ENCODE results near the gene DUSP9. TPM values are rescaled to one million over a fixed set of nuclear protein-coding genes. Genes with fewer than 3 reads are reported as not detected.
"Not testable (repeated sequence)": the region's sequence is repeated elsewhere in the genome, so short reads cannot be mapped to it uniquely, and the experiment has no call there.

The DUSP9 gene
- total RNA-seq, 1 experiment from 2014 or later, result 2.4 TPM

- Histone ChIP-seq H3K4me2 (ENCODE audit: insufficient read depth, insufficient read length, low read length) (no peak overlapping the region), H2AK5ac (ENCODE audit: insufficient read length, low read length) (no peak overlapping the region)
These were observed 43.8 kb upstream of the DUSP9 start for GRCh38 chrX:153603131-153603656.

GRCh38 chrX:153604666-153605380, 42.2 kb upstream of the DUSP9 start:
- H3K27ac ChIP-seq (ENCODE audit: insufficient read length, low read depth, low read length); H3K36me3 Mint-ChIP-seq (ENCODE audit: insufficient read depth in 1 of 3, low read depth in 3 of 3); H3K56ac ChIP-seq (ENCODE audit: insufficient read length, low read depth, low read length); H3K27me3 ChIP-seq (ENCODE audit: insufficient read depth, low read length); H4K20me1 ChIP-seq (ENCODE audit: control insufficient read depth, insufficient read depth, insufficient read length); H3K4me1 ChIP-seq (ENCODE audit: insufficient read depth, low read length); H4K91ac ChIP-seq (ENCODE audit: insufficient read length, low read depth, low read length); H3K27ac Mint-ChIP-seq; H3K18ac ChIP-seq (ENCODE audit: insufficient read length, low read depth, low read length); H2BK15ac ChIP-seq (ENCODE audit: low read depth, low read length); H2BK5ac ChIP-seq (ENCODE audit: insufficient read length, low read length); H2AFZ ChIP-seq (ENCODE audit: low read length); H3K23me2 ChIP-seq (ENCODE audit: insufficient read length, low read depth, low read length, poor library complexity, severe bottlenecking); H3K4me3 Mint-ChIP-seq; H3K4me1 Mint-ChIP-seq; H3K23ac ChIP-seq (ENCODE audit: insufficient read length, low read depth, low read length); H3K14ac ChIP-seq (ENCODE audit: insufficient read depth, low read length); H4K8ac ChIP-seq (replicated peaks; ENCODE audit: insufficient read length, low read depth, low read length); H3K9ac ChIP-seq (ENCODE audit: extremely low read depth, insufficient read length, low read length); H2BK12ac ChIP-seq (ENCODE audit: insufficient read length, low read depth, low read length); H2AK5ac ChIP-seq (ENCODE audit: insufficient read length, low read length); H2BK120ac ChIP-seq (ENCODE audit: low read depth, low read length, poor library complexity, severe bottlenecking); H2BK20ac ChIP-seq (ENCODE audit: low read depth, low read length, poor library complexity, severe bottlenecking); H3K4ac ChIP-seq (ENCODE audit: low read depth, low read length); DNase-seq; H3K79me2 ChIP-seq (ENCODE audit: insufficient read depth, low read length); H3T11ph ChIP-seq (ENCODE audit: low read length); H3K4me2 ChIP-seq (ENCODE audit: insufficient read depth, insufficient read length, low read length); H3K79me1 ChIP-seq (ENCODE audit: insufficient read depth, low read depth, low read length, poor library complexity, severe bottlenecking); H4K5ac ChIP-seq (ENCODE audit: insufficient read length, low read depth, low read length): not testable (repeated sequence)
- peaks cover 27% of the 10 kb centered on the region for H3K9me3 ChIP-seq (ENCODE audit: control insufficient read depth, low read depth, low read length)
- Mint-ChIP-seq H3K27me3 (ENCODE audit: low read depth) (peaks cover 69% of the 10 kb centered on the region), H3K9me3 (peaks cover 82 to 90% of the 10 kb centered on the region in 2 experiments)
- WGBS (ENCODE audit: extremely low coverage, insufficient read length, low lambda C conversion rate), result no CpG with 5 or more reads among the region's 18 CpGs

More at GRCh38 chrX:153603131-153603656, 43.8 kb upstream of the DUSP9 start:
- Histone ChIP-seq H4K8ac (replicated peaks; ENCODE audit: insufficient read length, low read depth, low read length) (no peak overlapping the region), H2BK120ac (ENCODE audit: low read depth, low read length, poor library complexity, severe bottlenecking) (no peak overlapping the region), H3K4me1 (ENCODE audit: insufficient read depth, low read length) (no peaks in the 10 kb centered on the region), H3K18ac (ENCODE audit: insufficient read length, low read depth, low read length) (no peak overlapping the region), H3K27ac (ENCODE audit: insufficient read length, low read depth, low read length) (no peak overlapping the region), H3T11ph (ENCODE audit: low read length) (no peak overlapping the region), H3K9ac (ENCODE audit: extremely low read depth, insufficient read length, low read length) (no peak overlapping the region), H2AFZ (ENCODE audit: low read length) (no peak overlapping the region), H3K27me3 (ENCODE audit: insufficient read depth, low read length) (no peaks in the 10 kb centered on the region), H3K79me2 (ENCODE audit: insufficient read depth, low read length) (no peaks in the 10 kb centered on the region), H4K91ac (ENCODE audit: insufficient read length, low read depth, low read length) (no peak overlapping the region), H3K4ac (ENCODE audit: low read depth, low read length) (no peak overlapping the region), H3K9me3 (ENCODE audit: control insufficient read depth, low read depth, low read length) (peaks cover 20% of the 10 kb centered on the region), H4K20me1 (ENCODE audit: control insufficient read depth, insufficient read depth, insufficient read length) (no peaks in the 10 kb centered on the region), H3K23ac (ENCODE audit: insufficient read length, low read depth, low read length) (no peak overlapping the region), H3K56ac (ENCODE audit: insufficient read length, low read depth, low read length) (no peak overlapping the region), H2BK15ac (ENCODE audit: low read depth, low read length) (no peak overlapping the region), H3K79me1 (ENCODE audit: insufficient read depth, low read depth, low read length, poor library complexity, severe bottlenecking) (no peaks in the 10 kb centered on the region), H2BK5ac (ENCODE audit: insufficient read length, low read length) (no peak overlapping the region), H4K5ac (ENCODE audit: insufficient read length, low read depth, low read length) (no peak overlapping the region), H3K23me2 (ENCODE audit: insufficient read length, low read depth, low read length, poor library complexity, severe bottlenecking) (peaks cover 10% of the 10 kb centered on the region), H2BK12ac (ENCODE audit: insufficient read length, low read depth, low read length) (no peak overlapping the region), H3K14ac (ENCODE audit: insufficient read depth, low read length) (no peak overlapping the region), H2BK20ac (ENCODE audit: low read depth, low read length, poor library complexity, severe bottlenecking) (no peak overlapping the region)
- Mint-ChIP-seq H3K27ac (no peak overlapping the region), H3K4me3 (peak overlapping the region in 1 of 2 experiments; percentile 23; a peak in 1 of 5 replicates), H3K27me3 (ENCODE audit: low read depth) (peaks cover 53% of the 10 kb centered on the region), H3K9me3 (peaks cover 73 to 80% of the 10 kb centered on the region in 2 experiments), H3K4me1 (peaks cover 7 to 8% of the 10 kb centered on the region in 2 experiments), H3K36me3 (ENCODE audit: insufficient read depth in 1 of 3, low read depth in 3 of 3) (peaks cover 0 to 5% (median 4%) of the 10 kb centered on the region in 3 experiments; a peak in 3 of 7 replicates)
- no CpG with 5 or more reads among the region's 17 CpGs for WGBS (ENCODE audit: extremely low coverage, insufficient read length, low lambda C conversion rate)
- no peak for TF ChIP-seq CTCF (conservative IDR thresholded peaks at IDR 0.05)
- DNase-seq, result no peak
